Activated CD4-positive, alpha-beta memory T cell treated with anti-CD3 and anti-CD28 coated beads, Interleukin-2, amount 10 ng/mL, durations not matched to agents 7 days and 5 days (primary cell): ENCODE data around the gene NDUFV1. TPM values are rescaled to one million over a fixed set of nuclear protein-coding genes. Genes with fewer than 3 reads are reported as not detected.
A peak's percentile ranks its signal among the peaks of the same experiment; 100 is the strongest.
"Not testable (repeated sequence)": the region's sequence is repeated elsewhere in the genome, so short reads cannot be mapped to it uniquely, and the experiment has no call there.

ENCODE experiments used
- CTCF ChIA-PET: fragments of 350-600 bp; sonication (Branson Sonifier 250); formaldehyde crosslinking; loops from one replicate; lab custom pipeline; 2021; ENCODE audit warnings: antibody characterized with exemption, inconsistent platforms; lab: Charles Lee
- POLR2A ChIA-PET: fragments of 350-600 bp; sonication (Branson Sonifier 250); formaldehyde crosslinking; loops from one replicate; lab custom pipeline; 2021; ENCODE audit warnings: antibody characterized with exemption; lab: Charles Lee
- DNase-seq: peaks from one replicate; pipeline ENCODE4 v3.0.0-alpha.2; 2020
- H3K27ac Mint-ChIP-seq: one replicate; pipeline ENCODE4 v1.8.0; 2021; ENCODE audit warnings: mild to moderate bottlenecking, mixed read lengths
- H3K27me3 Mint-ChIP-seq: one replicate; pipeline ENCODE4 v1.8.0; 2021; ENCODE audit warnings: mixed read lengths
- H3K36me3 Mint-ChIP-seq: one replicate; pipeline ENCODE4 v1.8.0; 2021; ENCODE audit warnings: low read depth, mixed read lengths
- H3K4me1 Mint-ChIP-seq: one replicate; pipeline ENCODE4 v1.8.0; 2021; ENCODE audit warnings: mixed read lengths
- H3K4me3 Mint-ChIP-seq: one replicate; pipeline ENCODE4 v1.8.0; 2021; ENCODE audit warnings: mild to moderate bottlenecking, mixed read lengths
- H3K9me3 Mint-ChIP-seq: one replicate; pipeline ENCODE4 v1.8.0; 2021; ENCODE audit warnings: mixed read lengths
- total RNA-seq, 2 experiments: library from RNA; stranded (reverse); gene quantifications; one replicate each; pipeline ENCODE4 v1.2.3, GENCODE V29; 2021

The NDUFV1 gene
- total RNA-seq, 2 experiments from 2014 or later, result 174 to 193 TPM

- Mint-ChIP-seq H3K9me3 (peaks cover 2% of the 10 kb centered on the region), H3K4me1 (peaks cover 32% of the 10 kb centered on the region), H3K4me3 (no peak overlapping the region), H3K27me3 (peaks cover 9% of the 10 kb centered on the region), H3K27ac (no peak overlapping the region), H3K36me3 (peaks cover 10% of the 10 kb centered on the region)
- no peak for DNase-seq
- CTCF ChIA-PET, result interaction anchor here (0.9 to 2.9 kb wide), 4 partner anchors 8 to 140 kb away, joined by 3 to 22 read pairs (median 3); partner anchors contain the start of gene NUDT8
- POLR2A ChIA-PET, result interaction anchor here (2.5 kb wide), 1 partner anchor 39 kb away, joined by 15 read pairs; no protein-coding TSS in a partner anchor
Observed at GRCh38 chr11:67651976-67652781, 45.4 kb downstream of the NDUFV1 start.

GRCh38 chr11:67652965-67653845 is 46.5 kb downstream of the NDUFV1 start:
- DNase-seq, result no peak
- Mint-ChIP-seq H3K27ac (no peak overlapping the region), H3K4me1 (peaks cover 29% of the 10 kb centered on the region), H3K27me3 (peaks cover 9% of the 10 kb centered on the region), H3K36me3 (peaks cover 10% of the 10 kb centered on the region), H3K9me3 (peaks cover 2% of the 10 kb centered on the region), H3K4me3 (no peak overlapping the region)
- POLR2A ChIA-PET, result no interaction called here
- CTCF ChIA-PET, result interaction anchor here (1.2 to 1.7 kb wide), 2 partner anchors 23 to 39 kb away, joined by 3 read pairs; partner anchors contain the start of gene NUDT8

- Mint-ChIP-seq H3K27me3 (peaks cover 9% of the 10 kb centered on the region), H3K4me3 (no peak overlapping the region), H3K9me3 (peaks cover 2% of the 10 kb centered on the region), H3K27ac (no peak overlapping the region), H3K4me1 (peaks cover 28% of the 10 kb centered on the region), H3K36me3 (peaks cover 10% of the 10 kb centered on the region)
- ChIA-PET POLR2A (no interaction called here), CTCF (interaction anchor here (1.2 kb wide), 1 partner anchor 24 kb away, joined by 3 read pairs; the partner anchor contains the start of gene NUDT8)
- no peak for DNase-seq
Observed at GRCh38 chr11:67654225-67654624, 47.5 kb downstream of the NDUFV1 start.

GRCh38 chr11:67656278-67656922 is 49.7 kb downstream of the NDUFV1 start:
- H3K36me3 Mint-ChIP-seq, result peaks cover 10% of the 10 kb centered on the region
- no peak overlapping the region for H3K27ac Mint-ChIP-seq
- CTCF ChIA-PET, result interaction anchor here (4.9 kb wide), 1 partner anchor 27 kb away, joined by 56 read pairs; the partner anchor contains the start of gene NUDT8
- peaks cover 12% of the 10 kb centered on the region for H3K4me1 Mint-ChIP-seq
- H3K4me3 Mint-ChIP-seq, result no peak overlapping the region
- H3K9me3 Mint-ChIP-seq, result peaks cover 2% of the 10 kb centered on the region
- POLR2A ChIA-PET, result interaction anchor here (1.2 kb wide), 1 partner anchor 11 kb away, joined by 3 read pairs; no protein-coding TSS in a partner anchor
- no peak for DNase-seq
- peaks cover 14% of the 10 kb centered on the region for H3K27me3 Mint-ChIP-seq

GRCh38 chr11:67657300-67657699 is 50.6 kb downstream of the NDUFV1 start:
- peaks cover 12% of the 10 kb centered on the region for H3K4me1 Mint-ChIP-seq
- peaks cover 2% of the 10 kb centered on the region for H3K9me3 Mint-ChIP-seq
- peaks cover 10% of the 10 kb centered on the region for H3K36me3 Mint-ChIP-seq
- ChIA-PET CTCF (interaction anchor here (1.1 to 4.9 kb wide), 4 partner anchors 9 to 43 kb away, joined by 6 to 56 read pairs (median 10); partner anchors contain the start of gene NUDT8), POLR2A (interaction anchor here (1.0 to 1.2 kb wide), 3 partner anchors 10 to 27 kb away, joined by 3 read pairs; no protein-coding TSS in a partner anchor)
- no peak for DNase-seq
- no peak overlapping the region for H3K4me3 Mint-ChIP-seq
- peak overlapping the region; percentile 35 for H3K27ac Mint-ChIP-seq
- peaks cover 12% of the 10 kb centered on the region for H3K27me3 Mint-ChIP-seq

GRCh38 chr11:67659651-67660165 is 53.0 kb downstream of the NDUFV1 start:
- not testable (repeated sequence) for H3K36me3 Mint-ChIP-seq, H3K27me3 Mint-ChIP-seq, H3K27ac Mint-ChIP-seq, DNase-seq, H3K9me3 Mint-ChIP-seq, H3K4me3 Mint-ChIP-seq
- peaks cover 10% of the 10 kb centered on the region for H3K4me1 Mint-ChIP-seq
- POLR2A ChIA-PET, result interaction anchor here (1.3 kb wide), 1 partner anchor 29 kb away, joined by 3 read pairs; no protein-coding TSS in a partner anchor
- CTCF ChIA-PET, result interaction anchor here (0.6 to 4.9 kb wide), 9 partner anchors 11 to 45 kb away, joined by 3 to 56 read pairs (median 4); partner anchors contain the start of gene NUDT8

- not testable (repeated sequence) for H3K36me3 Mint-ChIP-seq
Observed at GRCh38 chr11:67660752-67661151, 54.0 kb downstream of the NDUFV1 start.

More at GRCh38 chr11:67660752-67661151, 54.0 kb downstream of the NDUFV1 start:
- POLR2A ChIA-PET, H3K27me3 Mint-ChIP-seq, H3K27ac Mint-ChIP-seq, H3K4me3 Mint-ChIP-seq, H3K9me3 Mint-ChIP-seq, DNase-seq: not testable (repeated sequence)
- peaks cover 10% of the 10 kb centered on the region for H3K4me1 Mint-ChIP-seq
- CTCF ChIA-PET, result interaction anchor here (0.8 to 4.9 kb wide), 4 partner anchors 9 to 32 kb away, joined by 3 to 56 read pairs (median 4); partner anchors contain the start of gene NUDT8

Other genes with a start within 250 kb of the NDUFV1 start
- gene CLCF1, start 233.3 kb upstream of the NDUFV1 start, total RNA-seq, result under 1 TPM; 0.65 to 0.71 TPM
- 10 to 100 TPM; 48.0 to 53.9 TPM for gene RAD9A, start 214.9 kb upstream of the NDUFV1 start, total RNA-seq
- gene PPP1CA, start 205.1 kb upstream of the NDUFV1 start, total RNA-seq, result 100 to 1,000 TPM; 308 to 315 TPM
- 100 to 1,000 TPM; 285 to 310 TPM for gene TBC1D10C, start 202.9 kb upstream of the NDUFV1 start, total RNA-seq
- gene CARNS1, start 191.3 kb upstream of the NDUFV1 start, total RNA-seq, result 1 to 10 TPM in 1 of 2 experiments, under 1 TPM in 1; 0.76 to 1.1 TPM
- gene RPS6KB2, start 178.4 kb upstream of the NDUFV1 start, total RNA-seq, result 10 to 100 TPM; 56.9 to 57.1 TPM
- gene PTPRCAP, start 169.3 kb upstream of the NDUFV1 start, total RNA-seq, result 100 to 1,000 TPM; 398 to 401 TPM
- 100 to 1,000 TPM; 192 to 196 TPM for gene CORO1B, start 163.5 kb upstream of the NDUFV1 start, total RNA-seq
- gene GPR152, start 154.2 kb upstream of the NDUFV1 start, total RNA-seq, result not detected
- gene CABP4, start 151.6 kb upstream of the NDUFV1 start, total RNA-seq, result 1 to 10 TPM; 2.3 to 3.3 TPM
- 10 to 100 TPM; 36.3 to 37.6 TPM for gene TMEM134, start 137.7 kb upstream of the NDUFV1 start, total RNA-seq
- 100 to 1,000 TPM; 152 to 159 TPM for gene AIP, start 123.9 kb upstream of the NDUFV1 start, total RNA-seq
- gene PITPNM1, start 101.6 kb upstream of the NDUFV1 start, total RNA-seq, result 100 to 1,000 TPM; 116 to 120 TPM
- gene CDK2AP2, start 98.8 kb upstream of the NDUFV1 start, total RNA-seq, result 100 to 1,000 TPM; 116 to 119 TPM
- gene CABP2, start 83.5 kb upstream of the NDUFV1 start, total RNA-seq, result not detected
- gene GSTP1, start 23.1 kb upstream of the NDUFV1 start, total RNA-seq, result 100 to 1,000 TPM; 195 to 198 TPM
- 10 to 100 TPM in 1 of 2 experiments, 1 to 10 TPM in 1; 9.3 to 10.8 TPM for gene NUDT8, start 23.0 kb downstream of the NDUFV1 start, total RNA-seq
- gene TBX10, start 32.8 kb downstream of the NDUFV1 start, total RNA-seq, result not detected
- gene ACY3, start 43.8 kb downstream of the NDUFV1 start, total RNA-seq, result under 1 TPM; 0.18 to 0.25 TPM
- not detected for gene ALDH3B2, start 67.7 kb downstream of the NDUFV1 start, total RNA-seq